Middle frontal gyrus (tissue), 1 donor: ENCODE measurements around the gene GRAMD1B.

Experiments
- DNase-seq: peaks from one replicate; pipeline ENCODE4 v3.0.0-alpha.2; 2015; ENCODE audit warnings: low spot score; ENCODE audit errors: extremely low spot score

GRAMD1B gene

GRCh38 chr11:123531325-123531724, 101.3 kb downstream of the GRAMD1B start:
- no peak for DNase-seq

GRCh38 chr11:123532131-123532530, 102.1 kb downstream of the GRAMD1B start:
- no peak for DNase-seq

- no peak for DNase-seq
These were observed 105.3 kb downstream of the GRAMD1B start for GRCh38 chr11:123535401-123535800.

GRCh38 chr11:123536690-123537437, 106.8 kb downstream of the GRAMD1B start:
- DNase-seq = no peak

GRCh38 chr11:123537726-123538125, 107.7 kb downstream of the GRAMD1B start:
- no peak for DNase-seq

GRCh38 chr11:123543797-123544196, 113.7 kb downstream of the GRAMD1B start:
- no peak for DNase-seq

GRCh38 chr11:123544631-123545375, 114.7 kb downstream of the GRAMD1B start:
- no peak for DNase-seq

GRCh38 chr11:123545726-123546270, 115.7 kb downstream of the GRAMD1B start:
- DNase-seq = no peak

GRCh38 chr11:123546515-123546914, 116.4 kb downstream of the GRAMD1B start:
- no peak for DNase-seq

GRCh38 chr11:123547180-123547579, 117.1 kb downstream of the GRAMD1B start:
- DNase-seq = no peak

GRCh38 chr11:123548774-123549173, 118.7 kb downstream of the GRAMD1B start:
- no peak for DNase-seq

- no peak for DNase-seq
These were observed 120.2 kb downstream of the GRAMD1B start for GRCh38 chr11:123549926-123550917.

GRCh38 chr11:123551079-123551478, 121.0 kb downstream of the GRAMD1B start:
- no peak for DNase-seq

- no peak for DNase-seq
These were observed 126.6 kb downstream of the GRAMD1B start for GRCh38 chr11:123556633-123557032.

- no peak for DNase-seq
These were observed 128.7 kb downstream of the GRAMD1B start for GRCh38 chr11:123558536-123559315.

- no peak for DNase-seq
These were observed 129.5 kb downstream of the GRAMD1B start for GRCh38 chr11:123559523-123559955.

- DNase-seq = peak; percentile 82
These were observed 129.9 kb downstream of the GRAMD1B start for GRCh38 chr11:123560006-123560405.

GRCh38 chr11:123561431-123561800, 131.3 kb downstream of the GRAMD1B start:
- DNase-seq = no peak

- DNase-seq = no peak
These were observed 132.1 kb downstream of the GRAMD1B start for GRCh38 chr11:123562158-123562557.

- no peak for DNase-seq
These were observed 132.8 kb downstream of the GRAMD1B start for GRCh38 chr11:123562829-123563228.
